ENCODE measurements around the gene OR1K1. TPM values are rescaled to one million over a fixed set of nuclear protein-coding genes. Genes with fewer than 3 reads are reported as not detected.

Gene OR1K1
- polyA plus RNA-seq, 2 of the 4 experiments (the other 2 are of a cell fraction): not detected

- TF ChIP-seq, protein P1, sequence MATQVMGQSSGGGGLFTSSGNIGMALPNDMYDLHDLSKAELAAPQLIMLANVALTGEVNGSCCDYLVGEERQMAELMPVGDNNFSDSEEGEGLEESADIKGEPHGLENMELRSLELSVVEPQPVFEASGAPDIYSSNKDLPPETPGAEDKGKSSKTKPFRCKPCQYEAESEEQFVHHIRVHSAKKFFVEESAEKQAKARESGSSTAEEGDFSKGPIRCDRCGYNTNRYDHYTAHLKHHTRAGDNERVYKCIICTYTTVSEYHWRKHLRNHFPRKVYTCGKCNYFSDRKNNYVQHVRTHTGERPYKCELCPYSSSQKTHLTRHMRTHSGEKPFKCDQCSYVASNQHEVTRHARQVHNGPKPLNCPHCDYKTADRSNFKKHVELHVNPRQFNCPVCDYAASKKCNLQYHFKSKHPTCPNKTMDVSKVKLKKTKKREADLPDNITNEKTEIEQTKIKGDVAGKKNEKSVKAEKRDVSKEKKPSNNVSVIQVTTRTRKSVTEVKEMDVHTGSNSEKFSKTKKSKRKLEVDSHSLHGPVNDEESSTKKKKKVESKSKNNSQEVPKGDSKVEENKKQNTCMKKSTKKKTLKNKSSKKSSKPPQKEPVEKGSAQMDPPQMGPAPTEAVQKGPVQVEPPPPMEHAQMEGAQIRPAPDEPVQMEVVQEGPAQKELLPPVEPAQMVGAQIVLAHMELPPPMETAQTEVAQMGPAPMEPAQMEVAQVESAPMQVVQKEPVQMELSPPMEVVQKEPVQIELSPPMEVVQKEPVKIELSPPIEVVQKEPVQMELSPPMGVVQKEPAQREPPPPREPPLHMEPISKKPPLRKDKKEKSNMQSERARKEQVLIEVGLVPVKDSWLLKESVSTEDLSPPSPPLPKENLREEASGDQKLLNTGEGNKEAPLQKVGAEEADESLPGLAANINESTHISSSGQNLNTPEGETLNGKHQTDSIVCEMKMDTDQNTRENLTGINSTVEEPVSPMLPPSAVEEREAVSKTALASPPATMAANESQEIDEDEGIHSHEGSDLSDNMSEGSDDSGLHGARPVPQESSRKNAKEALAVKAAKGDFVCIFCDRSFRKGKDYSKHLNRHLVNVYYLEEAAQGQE (IDR thresholded peaks at IDR 0.05): no peak
- no peak for TF ChIP-seq ZFP36 (IDR thresholded peaks at IDR 0.05; ENCODE audit: borderline replicate concordance, partially characterized antibody)
- TF ChIP-seq CHD4 (IDR thresholded peaks at IDR 0.05; ENCODE audit: borderline replicate concordance): no peak
- TF ChIP-seq, protein P2, sequence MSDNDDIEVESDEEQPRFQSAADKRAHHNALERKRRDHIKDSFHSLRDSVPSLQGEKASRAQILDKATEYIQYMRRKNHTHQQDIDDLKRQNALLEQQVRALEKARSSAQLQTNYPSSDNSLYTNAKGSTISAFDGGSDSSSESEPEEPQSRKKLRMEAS (IDR thresholded peaks at IDR 0.05): no peak
- no peak for TF ChIP-seq RFX5 (IDR thresholded peaks at IDR 0.05)
- TF ChIP-seq CBX2 (IDR thresholded peaks at IDR 0.05; ENCODE audit: borderline replicate concordance, low read depth): no peak
- no peak for TF ChIP-seq CEBPB (IDR thresholded peaks at IDR 0.05)
Observed at GRCh38 chr9:122780026-122780425, 19.9 kb upstream of the OR1K1 start (continued).

DNA sequence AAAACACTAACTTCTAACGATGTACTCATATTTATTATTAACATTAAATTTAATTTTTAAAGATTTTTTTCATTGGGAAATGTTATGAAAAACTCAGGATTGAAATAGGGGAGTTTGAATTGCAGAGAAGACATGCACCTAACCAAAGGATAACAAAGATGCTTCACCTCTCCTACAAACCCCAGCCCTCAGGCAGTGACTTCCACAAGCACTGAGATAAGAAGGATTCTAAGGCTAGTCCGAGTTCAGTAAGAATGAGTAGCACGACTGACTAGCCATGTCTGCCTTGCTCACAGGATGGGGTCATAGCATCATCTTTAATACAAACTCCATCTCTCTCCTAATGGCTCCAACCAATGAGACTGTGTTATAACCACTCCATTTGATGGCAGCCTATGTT lies 18.3 kb upstream of the OR1K1 start:
- FAIRE-seq: no peak
- H3K4me3 ChIP-seq: no peak overlapping the region
- ChIA-PET CTCF (interaction anchor here (0.9 kb wide), 1 partner anchor 54 kb away, joined by 3 read pairs; no protein-coding TSS in a partner anchor), POLR2A (no interaction called here)
- ATAC-seq: no peak
- H3K4me1 ChIP-seq: peaks cover 22% of the 10 kb centered on the region
- no peak for TF ChIP-seq JUNB (IDR thresholded peaks at IDR 0.05)
- TF ChIP-seq, protein P3, sequence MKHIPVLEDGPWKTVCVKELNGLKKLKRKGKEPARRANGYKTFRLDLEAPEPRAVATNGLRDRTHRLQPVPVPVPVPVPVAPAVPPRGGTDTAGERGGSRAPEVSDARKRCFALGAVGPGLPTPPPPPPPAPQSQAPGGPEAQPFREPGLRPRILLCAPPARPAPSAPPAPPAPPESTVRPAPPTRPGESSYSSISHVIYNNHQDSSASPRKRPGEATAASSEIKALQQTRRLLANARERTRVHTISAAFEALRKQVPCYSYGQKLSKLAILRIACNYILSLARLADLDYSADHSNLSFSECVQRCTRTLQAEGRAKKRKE (CRISPR knock-in tag; IDR thresholded peaks at IDR 0.05; ENCODE audit: low read depth): no peak
- TF ChIP-seq, protein P4, sequence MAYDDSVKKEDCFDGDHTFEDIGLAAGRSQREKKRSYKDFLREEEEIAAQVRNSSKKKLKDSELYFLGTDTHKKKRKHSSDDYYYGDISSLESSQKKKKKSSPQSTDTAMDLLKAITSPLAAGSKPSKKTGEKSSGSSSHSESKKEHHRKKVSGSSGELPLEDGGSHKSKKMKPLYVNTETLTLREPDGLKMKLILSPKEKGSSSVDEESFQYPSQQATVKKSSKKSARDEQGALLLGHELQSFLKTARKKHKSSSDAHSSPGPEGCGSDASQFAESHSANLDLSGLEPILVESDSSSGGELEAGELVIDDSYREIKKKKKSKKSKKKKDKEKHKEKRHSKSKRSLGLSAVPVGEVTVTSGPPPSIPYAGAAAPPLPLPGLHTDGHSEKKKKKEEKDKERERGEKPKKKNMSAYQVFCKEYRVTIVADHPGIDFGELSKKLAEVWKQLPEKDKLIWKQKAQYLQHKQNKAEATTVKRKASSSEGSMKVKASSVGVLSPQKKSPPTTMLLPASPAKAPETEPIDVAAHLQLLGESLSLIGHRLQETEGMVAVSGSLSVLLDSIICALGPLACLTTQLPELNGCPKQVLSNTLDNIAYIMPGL (CRISPR knock-in tag; IDR thresholded peaks at IDR 0.05; ENCODE audit: borderline replicate concordance): no peak
- TF ChIP-seq JUN (IDR thresholded peaks at IDR 0.05): no peak
- WGBS (ENCODE audit: missing lambda C conversion rate): under 1% methylated on average over 3 of the region's 3 CpGs
- H3K4me2 ChIP-seq: no peak overlapping the region
- H3K9me3 ChIP-seq: no peaks in the 10 kb centered on the region
- DNase-seq (ENCODE audit: low read depth in 1 of 2, low spot score in 1 of 2): no peak
- no peak overlapping the region for H3K27ac ChIP-seq

DNA sequence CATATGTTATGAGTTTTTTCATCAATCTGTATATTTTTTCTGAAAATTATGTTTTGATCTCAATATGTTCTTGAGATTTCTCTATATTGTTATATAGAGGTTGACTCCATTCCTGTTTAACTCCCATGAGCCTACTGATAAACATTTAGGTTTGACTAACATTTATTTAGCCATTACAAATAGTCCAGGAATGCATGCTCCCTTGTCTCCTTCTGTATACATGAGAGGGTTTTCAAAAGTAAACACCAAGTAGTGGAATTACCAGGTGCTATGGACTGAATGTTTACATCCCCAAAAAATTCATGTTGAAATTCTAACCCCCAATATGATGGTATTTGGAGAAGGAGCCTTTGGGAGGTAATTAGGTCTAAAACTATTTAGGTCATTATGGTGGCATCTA lies 14.7 kb upstream of the OR1K1 start:
- CTCF ChIA-PET: no interaction called here
- H3K27ac ChIP-seq: no peak overlapping the region
- POLR2A ChIA-PET: no interaction called here
- H3K4me2 ChIP-seq: peak overlapping the region; percentile 31; the same call in 2 of the 3 replicates
- TF ChIP-seq FOXS1 (CRISPR knock-in tag; IDR thresholded peaks at IDR 0.05): no peak
- TF ChIP-seq HOXB13 (CRISPR knock-in tag; IDR thresholded peaks at IDR 0.05; ENCODE audit: low read depth): no peak
- TF ChIP-seq E2F6 (IDR thresholded peaks at IDR 0.05; ENCODE audit: borderline replicate concordance, low read depth): no peak
- TF ChIP-seq TP53 (CRISPR knock-in tag; IDR thresholded peaks at IDR 0.05): no peak
- no peak for TF ChIP-seq FOSL2 (IDR thresholded peaks at IDR 0.05)
- no peak for TF ChIP-seq FOSL2 (CRISPR knock-in tag; IDR thresholded peaks at IDR 0.05)
- TF ChIP-seq RNF2 (IDR thresholded peaks at IDR 0.05; ENCODE audit: borderline replicate concordance, low read depth): no peak
- TF ChIP-seq RCOR1 (IDR thresholded peaks at IDR 0.05; ENCODE audit: low read depth, low read length): no peak
- TF ChIP-seq FOSB (CRISPR knock-in tag; IDR thresholded peaks at IDR 0.05): no peak
- no peak for TF ChIP-seq JUNB (IDR thresholded peaks at IDR 0.05)
- TF ChIP-seq, protein P1 (IDR thresholded peaks at IDR 0.05): no peak
- TF ChIP-seq TFCP2L1 (CRISPR knock-in tag; IDR thresholded peaks at IDR 0.05): no peak
- no peak for TF ChIP-seq CHD4 (IDR thresholded peaks at IDR 0.05; ENCODE audit: borderline replicate concordance)
- no peak for TF ChIP-seq POLR2AphosphoS2 (conservative IDR thresholded peaks at IDR 0.05; ENCODE audit: low read length)
- no peak for TF ChIP-seq CBX2 (IDR thresholded peaks at IDR 0.05; ENCODE audit: borderline replicate concordance, low read depth)
- TF ChIP-seq RARB (CRISPR knock-in tag; IDR thresholded peaks at IDR 0.05): no peak
- TF ChIP-seq SREBF2 (IDR thresholded peaks at IDR 0.05): no peak
- H3K4me1 ChIP-seq: peaks cover 9% of the 10 kb centered on the region; the same call in 1 of the 3 replicates
- no peak overlapping the region for H3K4me3 ChIP-seq
- DNase-seq (ENCODE audit: low read depth in 1 of 2, low spot score in 1 of 2): no peak
- H3K9me3 ChIP-seq: no peaks in the 10 kb centered on the region
- FAIRE-seq: no peak
- ATAC-seq: no peak; a peak in 1 of 6 replicates

All from A549 (cell line).